HCT116 (cell line): ENCODE measurements around the gene KRT39. TPM values are rescaled to one million over a fixed set of nuclear protein-coding genes. Genes with fewer than 3 reads are reported as not detected.

ENCODE experiments used
- ATAC-seq: fragments of 200-7000 bp; cut with Tn5 transposase; 2 replicates; pipeline ENCODE4 v1.9.1; 2020; ENCODE audit warnings: mild to moderate bottlenecking, moderate library complexity
- BruUV-seq: library from RNA; stranded (reverse); fragments of 400-500 nt; replicated peaks from 2 replicates; lab custom pipeline; 2021; lab: Mats Ljungman, UMichigan
- CTCF ChIA-PET: fragments of 300-600 bp; sonication (Branson Sonifier 250); formaldehyde crosslinking; loops from one replicate; lab custom pipeline; 2021; ENCODE audit warnings: antibody characterized with exemption; lab: Charles Lee
- POLR2A ChIA-PET: fragments of 300-600, 350-600 bp; sonication (Branson Sonifier 250); formaldehyde crosslinking; loops from one replicate; lab custom pipeline; 2021; ENCODE audit warnings: antibody characterized with exemption; lab: Charles Lee
- RAD21 ChIA-PET, 2 experiments: fragments of 300-600 bp; sonication (Branson Sonifier 250); formaldehyde crosslinking; loops; one replicate each; lab custom pipeline; 2023; ENCODE audit warnings: low total read pairs in 2 of 2; ENCODE audit not compliant: uncharacterized antibody in 2 of 2, unreplicated experiment in 2 of 2, low non-redundant PET in 1 of 2; lab: Charles Lee
- DNase-seq: peaks from one replicate; pipeline ENCODE4 v3.0.0-alpha.2; 2010; ENCODE audit warnings: low read depth, low spot score
- H2AFZ ChIP-seq: fragments of 200-600 bp; shearing (Covaris generic), sonication (generic); 2 replicates; pipeline ENCODE4 v1.6.1; 2017; ENCODE audit warnings: low read depth, mixed run types, mixed read lengths, antibody characterized with exemption, low read length; ENCODE audit not compliant: poor library complexity, severe bottlenecking
- H3K27ac ChIP-seq: 2 replicates; pipeline ENCODE4 v1.5.1; 2012; ENCODE audit warnings: low read depth, low read length
- H3K27me3 ChIP-seq: fragments of 200-600 bp; sonication (generic); 2 replicates; pipeline ENCODE4 v1.6.1; 2016; ENCODE audit warnings: mixed run types, low read length, mixed read lengths; ENCODE audit not compliant: insufficient read depth
- H3K36me3 ChIP-seq, 2 experiments: fragments of 200-500 bp in 1 of 2; fragments of 200-600 bp in 1 of 2; sonication (Bioruptor generic) in 1 of 2; sonication (generic) in 1 of 2; 2 replicates each; pipeline versions ENCODE4 v1.5.1 to v1.6.1; 2014 to 2016; ENCODE audit warnings: low read length in 2 of 2, inconsistent platforms in 1 of 2, mixed read lengths in 1 of 2, mixed run types in 1 of 2; ENCODE audit not compliant: insufficient read depth in 2 of 2, control insufficient read depth in 1 of 2
- H3K4me1 ChIP-seq, 2 experiments: fragments of 200-600 bp in 1 of 2; sonication (generic) in 1 of 2; 2 replicates each; pipeline versions ENCODE4 v1.5.1 to v1.6.1; 2012 to 2017; ENCODE audit warnings: low read length in 2 of 2, inconsistent platforms in 1 of 2, mild to moderate bottlenecking in 1 of 2, mixed read lengths in 1 of 2, mixed run types in 1 of 2, moderate library complexity in 1 of 2; ENCODE audit not compliant: insufficient read depth in 2 of 2, control insufficient read depth in 1 of 2
- H3K4me2 ChIP-seq: fragments of 200-600 bp; sonication (generic); 2 replicates; pipeline ENCODE4 v1.6.1; 2017; ENCODE audit warnings: mixed run types, low read length, mixed read lengths
- H3K4me3 ChIP-seq, 2 experiments: fragments of 200-600 bp in 1 of 2; sonication (generic) in 1 of 2; replicated peaks in 1 of 2; 2 replicates each; pipeline ENCODE4 v1.5.1; 2011 to 2016; ENCODE audit warnings: low read length in 2 of 2, control low read depth in 1 of 2, low read depth in 1 of 2, mild to moderate bottlenecking in 1 of 2, mixed read lengths in 1 of 2, mixed run types in 1 of 2
- H3K79me2 ChIP-seq: fragments of 200-600 bp; sonication (generic); 2 replicates; pipeline ENCODE4 v1.6.1; 2017; ENCODE audit warnings: mild to moderate bottlenecking, mixed run types, low read length, moderate library complexity, mixed read lengths; ENCODE audit not compliant: insufficient read depth
- H3K9ac ChIP-seq: fragments of 200-600 bp; sonication (generic); 2 replicates; pipeline ENCODE4 v1.6.1; 2016; ENCODE audit warnings: low read length, mixed read lengths
- H3K9me2 ChIP-seq: fragments of 200-600 bp; sonication (generic), shearing (Covaris generic); 2 replicates; pipeline ENCODE4 v1.6.1; 2017; ENCODE audit warnings: mixed run types, mild to moderate bottlenecking, moderate library complexity; ENCODE audit not compliant: insufficient read depth
- H3K9me3 ChIP-seq, 2 experiments: fragments of 200-500 bp in 1 of 2; fragments of 200-600 bp in 1 of 2; sonication (Bioruptor generic) in 1 of 2; sonication (generic) in 1 of 2; 2 replicates each; pipeline ENCODE4 v1.6.1; 2014 to 2017; ENCODE audit warnings: low read length in 2 of 2, mixed read lengths in 2 of 2, inconsistent platforms in 1 of 2, low read depth in 1 of 2, mild to moderate bottlenecking in 1 of 2, mixed run types in 1 of 2, moderate library complexity in 1 of 2; ENCODE audit not compliant: control insufficient read depth in 1 of 2, insufficient read depth in 1 of 2
- H4K20me1 ChIP-seq: fragments of 200-600 bp; sonication (generic), shearing (Covaris generic); 2 replicates; pipeline ENCODE4 v1.6.1; 2017; ENCODE audit warnings: mixed run types, mild to moderate bottlenecking, moderate library complexity; ENCODE audit not compliant: insufficient read depth
- ATF3 ChIP-seq: IDR thresholded peaks from 2 replicates; pipeline ENCODE4 v1.6.1; 2012
- CBX3 ChIP-seq: IDR thresholded peaks from 2 replicates; pipeline ENCODE4 v1.6.1; 2012; ENCODE audit warnings: low read depth
- CEBPB ChIP-seq: IDR thresholded peaks from 2 replicates; pipeline ENCODE4 v1.6.1; 2012; ENCODE audit warnings: low read depth
- EGR1 ChIP-seq: IDR thresholded peaks from 2 replicates; pipeline ENCODE4 v1.6.1; 2012; ENCODE audit warnings: low read depth
- ELF1 ChIP-seq: IDR thresholded peaks from 2 replicates; pipeline ENCODE4 v1.6.1; 2012; ENCODE audit warnings: low read depth, borderline replicate concordance
- FOSL1 ChIP-seq: IDR thresholded peaks from 2 replicates; pipeline ENCODE4 v1.6.1; 2012; ENCODE audit warnings: low read depth
- POLR2AphosphoS5 ChIP-seq: IDR thresholded peaks from 2 replicates; pipeline ENCODE4 v1.6.1; 2011; ENCODE audit warnings: mild to moderate bottlenecking, low read depth, low read length, moderate library complexity
- REST ChIP-seq: IDR thresholded peaks from 2 replicates; pipeline ENCODE4 v1.6.1; 2012; ENCODE audit warnings: low read depth
- SIN3A ChIP-seq: IDR thresholded peaks from 2 replicates; pipeline ENCODE4 v1.6.1; 2012; ENCODE audit warnings: low read depth
- SP1 ChIP-seq: IDR thresholded peaks from 2 replicates; pipeline ENCODE4 v1.6.1; 2012; ENCODE audit warnings: low read depth
- SRF ChIP-seq: IDR thresholded peaks from 2 replicates; pipeline ENCODE4 v1.6.1; 2012; ENCODE audit warnings: low read depth
- intact Hi-C: fragments of 100-400 bp; cut with micrococcal nuclease; formaldehyde crosslinking; loops from 2 replicates; pipeline ENCODE4 v1.10.0; 2022
- total RNA-seq: library from RNA; stranded (reverse); gene quantifications from one replicate; pipeline ENCODE4 v1.2.1, GENCODE V29; 2021; ENCODE audit not compliant: unreplicated experiment

Gene KRT39
- total RNA-seq, 1 experiment from 2014 or later = not detected

- peaks cover 0 to 6% of the 10 kb centered on the region in 2 experiments; a peak in 2 of 4 replicates for H3K4me1 ChIP-seq
These were observed 42.1 kb upstream of the KRT39 start, which contains the start of gene KRTAP3-1 for GRCh38 chr17:41008811-41009210. Gene KRTAP3-1, minus strand, starts transcription at chr17:41009128. Its CDS starts 54 bp downstream, at chr17:41009074.

More at GRCh38 chr17:41008811-41009210, 42.1 kb upstream of the KRT39 start, which contains the start of gene KRTAP3-1:
- no peaks in the 10 kb centered on the region for H3K27me3 ChIP-seq
- H3K4me2 ChIP-seq = no peak within 1 kb of the TSS
- TF ChIP-seq SP1 = no peak
- no peak for TF ChIP-seq REST
- TF ChIP-seq CEBPB = no peak
- no peak for TF ChIP-seq ATF3
- TF ChIP-seq CBX3 = no peak
- no peak for TF ChIP-seq EGR1
- TF ChIP-seq ELF1 = no peak
- TF ChIP-seq SIN3A = no peak
- TF ChIP-seq FOSL1 = no peak
- no peak for TF ChIP-seq SRF
- no peak for TF ChIP-seq POLR2AphosphoS5
- H3K4me3 ChIP-seq = no peak within 1 kb of the TSS
- DNase-seq (no peak), ATAC-seq (no peak)
- H2AFZ ChIP-seq = no peak within 1 kb of the TSS
- RAD21 ChIA-PET = no interaction called here
- intact Hi-C loops = no loop called here
- H3K27ac ChIP-seq = no peak within 1 kb of the TSS
- no peaks in the 10 kb centered on the region for H3K9me3 ChIP-seq
- H3K9ac ChIP-seq = no peak within 1 kb of the TSS
- H3K9me2 ChIP-seq = no peaks in the 10 kb centered on the region
- no TSS peak for BruUV-seq
- H3K79me2 ChIP-seq = no peaks in the 10 kb centered on the region
- H4K20me1 ChIP-seq = no peaks in the 10 kb centered on the region
- POLR2A ChIA-PET = no interaction called here
- H3K36me3 ChIP-seq = no peaks in the 10 kb centered on the region
- CTCF ChIA-PET = no interaction called here
